ENCODE results near the gene NPAS4. TPM values are rescaled to one million over a fixed set of nuclear protein-coding genes. Genes with fewer than 3 reads are reported as not detected.
"Not testable (repeated sequence)": the region's sequence is repeated elsewhere in the genome, so short reads cannot be mapped to it uniquely, and the experiment has no call there.

NPAS4 gene
- total and polyA plus RNA-seq, 2 of the 4 experiments (the other 2 are of a cell fraction), result under 0.01 to 0.77 TPM

DNA sequence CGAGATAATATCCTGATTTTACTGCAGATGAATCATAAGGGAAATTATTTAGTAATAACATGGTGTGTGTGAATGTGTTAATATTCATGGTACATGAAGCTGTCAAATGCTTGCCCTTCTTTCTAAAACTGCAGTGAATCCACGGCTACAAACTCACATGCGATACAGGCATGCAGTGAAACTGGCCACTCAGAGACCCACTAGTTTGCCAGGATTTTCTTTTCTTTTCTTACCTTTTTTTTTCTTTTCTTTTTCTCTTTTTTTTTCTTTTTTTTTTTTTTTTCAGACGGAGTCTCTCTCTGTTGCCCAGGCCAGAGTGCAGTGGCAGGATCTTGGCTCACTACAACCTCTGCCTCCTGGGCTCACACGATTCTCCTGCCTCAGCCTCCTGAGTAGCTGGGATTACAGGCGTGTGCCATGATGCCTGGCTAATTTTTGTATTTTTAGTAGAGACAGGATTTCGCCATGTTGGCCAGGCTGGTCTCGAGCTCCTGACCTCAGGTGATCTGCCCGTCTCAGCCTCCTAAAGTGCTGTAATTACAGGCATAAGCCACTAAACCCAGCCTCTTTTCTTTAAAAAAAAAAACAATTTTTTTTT, 47.0 kb upstream of the NPAS4 start:
- H2BK20ac ChIP-seq (ENCODE audit: low read depth, low read length); H4K8ac ChIP-seq (ENCODE audit: low read depth in 2 of 2, low read length in 2 of 2); H4K20me1 ChIP-seq (ENCODE audit: insufficient read depth, low read length); H3K79me1 ChIP-seq (ENCODE audit: low read depth in 1 of 2, low read length in 2 of 2); H2BK15ac ChIP-seq (ENCODE audit: low read depth, low read length); H2AFZ ChIP-seq (replicated peaks; ENCODE audit: low read length, poor library complexity); H3K4ac ChIP-seq (ENCODE audit: low read depth, low read length); dilution Hi-C loops (cut with HindIII; ENCODE audit: low sequenced_read_pairs, unreplicated experiment); H2BK120ac ChIP-seq (ENCODE audit: low read depth, low read length); H3K4me1 ChIP-seq (ENCODE audit: control insufficient read depth, insufficient read depth, low read length); H2AK9ac ChIP-seq (replicated peaks; ENCODE audit: low read depth, low read length, poor library complexity); H3K4me3 ChIP-seq (ENCODE audit: insufficient read depth, low read depth, low read length); H2AK5ac ChIP-seq (ENCODE audit: low read depth, low read length); H3K4me2 ChIP-seq (ENCODE audit: low read depth, low read length); in situ Hi-C loops (cut with MboI; ENCODE audit: low sequenced_read_pairs); intact Hi-C loops (cut with micrococcal nuclease); H3K56ac ChIP-seq (ENCODE audit: extremely low read depth, insufficient read depth, low read length); H3K14ac ChIP-seq (replicated peaks; ENCODE audit: low read depth, low read length); H4K5ac ChIP-seq (ENCODE audit: low read depth, low read length); H3K36me3 ChIP-seq (ENCODE audit: control insufficient read depth, insufficient read depth, low read length); H3K9ac ChIP-seq (ENCODE audit: low read depth, low read length); H3K9me1 ChIP-seq (ENCODE audit: insufficient read depth, low read length); H3K9me3 ChIP-seq (ENCODE audit: control insufficient read depth, insufficient read depth, low read length); H3K27ac ChIP-seq (ENCODE audit: insufficient read depth, low read length); BruUV-seq (replicated peaks); H2BK5ac ChIP-seq (ENCODE audit: low read depth, low read length, poor library complexity, severe bottlenecking); H3K18ac ChIP-seq (ENCODE audit: low read depth, low read length); POLR2A ChIA-PET (ENCODE audit: unreplicated experiment); DNase-seq; H4K91ac ChIP-seq (ENCODE audit: insufficient read depth, low read depth, low read length); ATAC-seq (ENCODE audit: low read depth); H3K23ac ChIP-seq (ENCODE audit: low read depth, low read length): not testable (repeated sequence)
- peaks cover 16% of the 10 kb centered on the region for H3K27me3 ChIP-seq (ENCODE audit: control insufficient read depth, insufficient read depth, low read length)
- CTCF ChIA-PET, result interaction anchor here (0.8 kb wide), 1 partner anchor 15 kb away, joined by 3 read pairs; no protein-coding TSS in a partner anchor
- WGBS, 2 experiments (ENCODE audit: extremely low coverage in 2 of 2, insufficient read length in 1 of 2), result 78% methylated on average over 5 of the region's 9 CpGs; no CpG with 5 or more reads in 1 of the 2 experiments

DNA sequence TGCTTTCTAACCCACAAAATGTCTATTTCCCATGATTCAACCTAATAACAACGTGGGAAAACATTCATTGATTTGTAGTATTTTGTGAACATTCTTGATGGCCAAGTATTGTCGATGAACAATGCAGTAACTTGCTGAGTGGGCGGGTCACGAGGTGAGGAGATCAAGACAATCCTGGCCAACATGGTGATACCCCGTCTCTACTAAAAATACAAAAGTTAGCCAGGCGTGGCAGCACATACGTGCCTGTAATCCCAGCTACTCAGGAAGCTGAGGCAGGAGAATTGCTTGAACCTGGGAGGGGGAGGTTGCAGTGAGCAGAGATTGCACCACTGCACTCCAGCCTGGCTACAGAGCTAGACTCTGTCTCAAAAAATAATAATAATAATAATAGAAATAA, 40.6 kb upstream of the NPAS4 start:
- H3K27ac ChIP-seq (ENCODE audit: insufficient read depth, low read length); H3K36me3 ChIP-seq (ENCODE audit: control insufficient read depth, insufficient read depth, low read length); H3K14ac ChIP-seq (replicated peaks; ENCODE audit: low read depth, low read length); H2BK20ac ChIP-seq (ENCODE audit: low read depth, low read length); dilution Hi-C loops (cut with HindIII; ENCODE audit: low sequenced_read_pairs, unreplicated experiment); H3K23ac ChIP-seq (ENCODE audit: low read depth, low read length); H2AK5ac ChIP-seq (ENCODE audit: low read depth, low read length); ATAC-seq (ENCODE audit: low read depth); POLR2A ChIA-PET (ENCODE audit: unreplicated experiment); H2BK120ac ChIP-seq (ENCODE audit: low read depth, low read length); DNase-seq; H4K20me1 ChIP-seq (ENCODE audit: insufficient read depth, low read length); H2BK5ac ChIP-seq (ENCODE audit: low read depth, low read length, poor library complexity, severe bottlenecking); H3K9me3 ChIP-seq (ENCODE audit: control insufficient read depth, insufficient read depth, low read length); H3K9me1 ChIP-seq (ENCODE audit: insufficient read depth, low read length); in situ Hi-C loops (cut with MboI; ENCODE audit: low sequenced_read_pairs); H2AK9ac ChIP-seq (replicated peaks; ENCODE audit: low read depth, low read length, poor library complexity); H4K5ac ChIP-seq (ENCODE audit: low read depth, low read length); H3K4me1 ChIP-seq (ENCODE audit: control insufficient read depth, insufficient read depth, low read length); H2BK15ac ChIP-seq (ENCODE audit: low read depth, low read length); H3K4ac ChIP-seq (ENCODE audit: low read depth, low read length); intact Hi-C loops (cut with micrococcal nuclease); H3K56ac ChIP-seq (ENCODE audit: extremely low read depth, insufficient read depth, low read length); H3K4me3 ChIP-seq (ENCODE audit: insufficient read depth, low read depth, low read length); H3K4me2 ChIP-seq (ENCODE audit: low read depth, low read length); H2AFZ ChIP-seq (replicated peaks; ENCODE audit: low read length, poor library complexity); BruUV-seq (replicated peaks); H4K8ac ChIP-seq (ENCODE audit: low read depth in 2 of 2, low read length in 2 of 2); H3K79me1 ChIP-seq (ENCODE audit: low read depth in 1 of 2, low read length in 2 of 2); H4K91ac ChIP-seq (ENCODE audit: insufficient read depth, low read depth, low read length); H3K18ac ChIP-seq (ENCODE audit: low read depth, low read length); H3K9ac ChIP-seq (ENCODE audit: low read depth, low read length); H3K27me3 ChIP-seq (ENCODE audit: control insufficient read depth, insufficient read depth, low read length): not testable (repeated sequence)
- WGBS, 2 experiments (ENCODE audit: extremely low coverage in 2 of 2, insufficient read length in 1 of 2), result no CpG with 5 or more reads among the region's 7 CpGs
- CTCF ChIA-PET, result interaction anchor here (0.6 to 1.1 kb wide), 2 partner anchors 32 to 430 kb away, joined by 3 to 5 read pairs; no protein-coding TSS in a partner anchor
